Stimulated activated naive CD8-positive, alpha-beta T cell treated with anti-CD3 and anti-CD28 coated beads, Interleukin-15, Interleukin-2, amounts not matched to agents 100 U/mL and 50 U/mL, for 24 hours (primary cell): ENCODE measurements around the gene KCNK4.
A peak's percentile ranks its signal among the peaks of the same experiment; 100 is the strongest.

Experiments
- ATAC-seq: fragments of 150-1000 bp; cut with Tn5 transposase; one replicate; pipeline ENCODE4 v1.10.0; 2021
- DNase-seq: peaks from one replicate; pipeline ENCODE4 v3.0.0; 2021

Gene KCNK4

DNA sequence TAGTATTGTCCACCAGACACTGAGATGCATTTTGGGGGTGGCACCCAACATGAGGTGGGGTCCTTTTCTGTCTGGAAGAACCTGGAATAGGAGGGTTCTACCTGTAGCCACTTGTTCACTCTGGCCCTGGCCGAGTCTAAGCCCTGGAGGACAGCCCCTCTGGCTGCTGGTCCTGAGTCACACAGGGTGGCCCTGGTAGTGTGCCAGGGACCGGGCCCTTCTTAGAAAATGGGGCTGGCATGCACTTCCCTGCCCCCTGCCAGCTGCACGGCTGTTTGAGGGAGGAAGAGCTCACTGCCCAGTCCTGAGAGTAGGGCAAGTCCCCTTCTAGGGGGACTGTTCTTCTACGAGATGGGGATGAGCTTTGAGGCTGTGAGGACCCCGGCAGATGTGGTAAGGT, 37.6 kb upstream of the KCNK4 start:
- ATAC-seq = no peak
- no peak for DNase-seq

DNA sequence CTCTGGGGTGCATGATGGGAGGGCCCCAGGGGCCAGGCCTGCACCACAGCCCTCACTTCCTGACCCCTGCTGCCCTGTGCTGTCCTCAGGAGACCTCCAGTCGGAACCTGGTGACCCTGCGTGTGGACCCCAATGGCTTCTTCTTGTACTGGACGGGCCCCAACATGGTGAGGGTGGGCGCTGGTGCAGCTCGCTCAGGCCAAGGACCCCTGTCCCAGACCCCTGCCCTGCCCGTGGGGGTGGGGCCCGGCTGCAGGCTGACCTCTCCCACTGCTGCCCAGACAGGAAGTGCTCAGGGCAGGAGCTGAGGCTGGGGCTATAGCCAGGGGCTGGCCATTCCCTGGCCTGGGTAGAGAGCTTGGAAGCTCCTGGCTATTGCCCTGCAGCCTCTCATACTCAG, 36.8 kb upstream of the KCNK4 start:
- no peak for ATAC-seq
- no peak for DNase-seq

DNA sequence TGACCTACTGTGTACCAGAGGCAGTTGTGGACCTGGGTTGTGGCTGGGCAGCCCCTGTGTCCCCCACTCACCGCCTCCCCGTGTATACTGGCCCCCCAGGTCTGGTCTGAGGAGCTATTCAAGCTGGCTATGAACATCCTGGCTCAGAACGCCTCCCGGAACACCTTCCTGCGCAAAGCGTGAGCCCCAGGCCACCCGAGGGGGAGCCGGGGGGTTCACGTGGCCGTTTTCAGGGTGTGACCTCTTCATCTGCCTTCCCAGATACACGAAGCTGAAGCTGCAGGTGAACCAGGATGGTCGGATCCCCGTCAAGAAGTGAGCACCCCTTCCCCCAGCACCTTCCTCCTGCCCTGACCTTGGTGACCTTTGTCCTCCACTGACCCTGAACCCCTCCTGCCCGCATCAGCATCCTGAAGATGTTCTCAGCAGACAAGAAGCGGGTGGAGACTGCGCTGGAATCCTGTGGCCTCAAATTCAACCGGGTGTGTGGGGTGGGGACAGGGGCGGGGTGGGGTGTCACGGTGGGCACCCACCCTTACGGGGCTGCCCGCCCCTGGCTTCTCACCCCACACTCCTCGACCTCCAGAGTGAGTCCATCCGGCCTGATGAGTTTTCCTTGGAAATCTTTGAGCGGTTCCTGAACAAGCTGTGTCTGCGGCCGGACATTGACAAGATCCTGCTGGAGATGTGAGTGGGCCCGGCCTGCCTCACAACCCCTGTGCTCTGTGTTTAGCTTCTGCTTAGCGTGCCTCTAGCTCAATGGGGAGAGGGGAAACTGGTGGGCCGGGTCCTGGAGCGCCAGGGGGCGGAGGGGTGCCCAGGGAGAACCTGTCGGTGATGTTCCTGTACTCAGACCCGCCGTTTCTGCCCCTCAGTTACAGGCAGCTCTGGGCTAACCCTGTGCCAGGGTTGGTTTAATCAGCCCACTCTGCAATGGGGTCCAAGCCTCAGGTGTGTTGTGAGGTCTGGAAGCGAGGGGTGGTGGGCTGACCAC, 35.7 kb upstream of the KCNK4 start:
- DNase-seq = no peak
- no peak for ATAC-seq

DNA sequence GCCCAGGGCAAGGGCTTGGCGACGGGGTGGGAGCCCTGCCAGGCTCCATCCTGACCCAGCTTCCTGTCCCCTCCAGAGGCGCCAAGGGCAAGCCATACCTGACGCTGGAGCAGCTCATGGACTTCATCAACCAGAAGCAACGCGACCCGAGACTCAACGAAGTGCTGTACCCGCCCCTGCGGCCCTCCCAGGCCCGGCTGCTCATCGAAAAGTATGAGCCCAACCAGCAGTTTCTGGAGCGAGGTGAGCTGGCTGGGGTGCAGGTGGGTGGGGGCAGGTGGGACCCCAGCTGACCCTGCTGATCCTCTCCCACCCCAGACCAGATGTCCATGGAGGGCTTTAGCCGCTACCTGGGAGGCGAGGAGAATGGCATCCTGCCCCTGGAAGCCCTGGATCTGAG, 34.8 kb upstream of the KCNK4 start:
- no peak for DNase-seq
- no peak for ATAC-seq

DNA sequence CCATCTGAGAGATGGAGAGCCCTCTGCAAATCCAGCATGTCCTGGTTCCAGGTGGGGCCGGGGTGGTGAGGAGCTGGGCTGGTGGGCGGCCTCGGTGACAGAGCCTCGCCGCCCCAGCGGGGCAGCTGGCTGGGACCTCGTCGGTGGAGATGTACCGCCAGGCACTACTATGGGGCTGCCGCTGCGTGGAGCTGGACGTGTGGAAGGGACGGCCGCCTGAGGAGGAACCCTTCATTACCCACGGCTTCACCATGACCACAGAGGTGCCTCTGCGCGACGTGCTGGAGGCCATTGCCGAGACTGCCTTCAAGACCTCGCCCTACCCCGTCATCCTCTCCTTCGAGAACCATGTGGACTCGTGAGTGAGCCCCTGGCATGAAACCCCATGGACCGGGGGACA, 32.7 kb upstream of the KCNK4 start:
- DNase-seq = no peak
- no peak for ATAC-seq

DNA sequence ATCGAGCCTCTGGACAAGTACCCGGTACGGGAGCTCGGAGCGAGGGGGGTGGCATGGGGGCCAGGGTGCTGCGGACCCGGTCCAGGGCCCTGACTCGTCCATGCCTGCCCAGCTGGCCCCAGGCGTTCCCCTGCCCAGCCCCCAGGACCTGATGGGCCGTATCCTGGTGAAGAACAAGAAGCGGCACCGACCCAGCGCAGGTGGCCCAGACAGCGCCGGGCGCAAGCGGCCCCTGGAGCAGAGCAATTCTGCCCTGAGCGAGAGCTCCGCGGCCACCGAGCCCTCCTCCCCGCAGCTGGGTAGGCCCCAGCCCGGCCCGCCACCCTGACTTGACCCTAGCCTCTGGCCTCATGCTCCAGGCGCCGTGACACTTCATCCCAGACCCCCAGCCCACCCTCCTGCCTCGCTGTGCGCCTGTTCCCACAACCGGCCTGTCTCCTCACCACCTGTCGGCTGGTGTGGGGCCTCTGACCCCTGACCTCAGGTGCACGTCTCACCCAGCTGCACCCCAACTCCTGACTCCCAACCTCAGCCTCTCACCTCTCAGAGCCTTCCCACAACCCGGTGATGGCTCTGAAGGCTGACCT, 32.1 kb upstream of the KCNK4 start:
- ATAC-seq (no peak), DNase-seq (no peak)

DNA sequence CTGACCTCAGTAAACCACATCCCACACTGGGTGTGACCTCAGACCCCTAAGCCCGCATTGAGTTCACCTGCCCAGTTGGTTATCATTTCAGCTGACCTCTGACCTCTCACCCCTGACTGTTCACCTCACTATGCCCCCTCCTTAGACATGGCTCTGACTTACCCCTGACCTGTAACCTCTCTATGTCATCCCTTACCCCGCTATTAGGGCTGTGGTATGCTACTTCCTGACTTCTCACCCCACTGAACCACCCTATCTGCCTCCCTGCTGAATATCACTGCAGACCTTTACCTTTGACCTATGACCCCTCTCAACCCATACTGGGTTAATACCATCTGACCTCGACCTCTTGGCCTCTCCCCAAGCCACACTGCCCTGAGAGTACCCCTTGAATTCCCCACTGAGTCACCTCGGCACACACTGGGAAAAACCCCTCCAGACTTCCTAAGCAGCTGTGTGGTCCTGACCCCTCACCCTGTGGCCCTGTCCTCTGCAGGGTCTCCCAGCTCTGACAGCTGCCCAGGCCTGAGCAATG, 31.5 kb upstream of the KCNK4 start:
- ATAC-seq (peak; percentile 21), DNase-seq (no peak)

DNA sequence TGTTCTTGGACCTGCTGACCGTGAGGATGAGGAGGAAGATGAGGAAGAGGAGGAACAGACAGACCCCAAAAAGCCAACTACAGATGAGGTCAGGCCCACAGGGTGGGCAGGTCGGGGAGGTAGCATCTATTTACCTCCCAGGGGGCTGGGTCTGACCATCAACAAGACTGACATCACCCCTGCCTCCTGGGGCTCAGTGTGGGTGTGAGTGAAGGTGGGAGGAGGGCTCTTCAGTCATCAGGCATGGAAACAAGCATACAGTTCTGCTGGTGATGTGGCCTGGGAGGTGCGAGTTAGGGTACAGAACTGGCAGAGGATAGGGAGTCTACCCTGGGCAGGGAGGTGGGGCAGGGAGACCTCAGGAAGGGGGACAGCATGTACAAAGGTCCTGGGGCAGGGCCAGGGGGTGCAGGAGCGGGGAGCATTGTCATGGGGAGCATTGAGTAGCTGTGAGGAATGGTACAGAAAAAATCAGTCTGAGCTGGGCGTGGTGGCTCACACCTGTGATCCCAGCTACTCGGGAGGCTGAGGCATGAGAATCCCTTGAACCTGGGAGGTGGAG, 30.9 kb upstream of the KCNK4 start:
- DNase-seq (no peak), ATAC-seq (no peak)

DNA sequence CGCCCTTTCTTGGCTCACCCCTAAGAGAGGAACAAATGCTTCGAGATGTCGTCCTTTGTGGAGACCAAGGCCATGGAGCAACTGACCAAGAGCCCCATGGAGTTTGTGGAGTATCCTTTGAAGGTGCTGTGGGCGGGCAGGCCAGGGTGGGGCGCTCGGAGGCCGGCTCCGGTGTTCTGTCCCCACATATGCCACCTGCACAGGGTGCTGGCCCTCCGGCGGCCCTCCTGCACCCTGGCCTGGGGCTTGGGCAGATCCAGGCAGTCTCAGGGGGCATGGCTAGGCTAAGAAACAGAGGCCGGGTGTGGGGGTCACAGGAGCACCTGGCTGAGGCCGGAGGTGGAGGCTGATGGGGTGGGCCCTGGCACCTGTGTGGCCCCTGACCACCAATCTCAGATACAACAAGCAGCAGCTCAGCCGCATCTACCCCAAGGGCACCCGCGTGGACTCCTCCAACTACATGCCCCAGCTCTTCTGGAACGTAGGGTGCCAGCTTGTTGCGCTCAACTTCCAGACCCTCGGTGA, 29.5 kb upstream of the KCNK4 start:
- DNase-seq (no peak), ATAC-seq (no peak)

DNA sequence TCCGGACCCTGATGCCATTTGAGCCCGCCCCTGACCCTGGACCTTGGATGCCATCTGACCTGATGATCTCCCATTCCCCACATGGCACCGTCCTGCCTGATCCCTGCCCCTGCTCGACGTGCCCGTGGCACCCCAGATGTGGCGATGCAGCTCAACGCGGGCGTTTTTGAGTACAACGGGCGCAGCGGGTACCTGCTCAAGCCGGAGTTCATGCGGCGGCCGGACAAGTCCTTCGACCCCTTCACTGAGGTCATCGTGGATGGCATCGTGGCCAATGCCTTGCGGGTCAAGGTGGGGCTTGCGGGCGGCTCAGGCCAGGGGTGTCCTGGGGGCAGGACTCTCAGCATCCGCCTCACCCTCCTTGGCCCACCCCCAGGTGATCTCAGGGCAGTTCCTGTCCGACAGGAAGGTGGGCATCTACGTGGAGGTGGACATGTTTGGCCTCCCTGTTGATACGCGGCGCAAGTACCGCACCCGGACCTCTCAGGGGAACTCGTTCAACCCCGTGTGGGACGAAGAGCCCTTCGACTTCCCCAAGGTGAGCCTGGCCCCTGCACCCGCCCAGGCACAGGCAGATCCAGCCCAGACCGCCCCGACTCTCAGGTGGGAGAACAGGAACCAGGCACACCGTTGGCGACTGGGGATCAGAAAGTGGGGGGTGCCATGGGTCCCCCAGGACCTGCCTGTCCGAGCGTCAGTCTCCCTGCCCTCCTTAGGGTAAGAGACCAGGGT, 28.7 kb upstream of the KCNK4 start:
- DNase-seq (no peak), ATAC-seq (no peak)

DNA sequence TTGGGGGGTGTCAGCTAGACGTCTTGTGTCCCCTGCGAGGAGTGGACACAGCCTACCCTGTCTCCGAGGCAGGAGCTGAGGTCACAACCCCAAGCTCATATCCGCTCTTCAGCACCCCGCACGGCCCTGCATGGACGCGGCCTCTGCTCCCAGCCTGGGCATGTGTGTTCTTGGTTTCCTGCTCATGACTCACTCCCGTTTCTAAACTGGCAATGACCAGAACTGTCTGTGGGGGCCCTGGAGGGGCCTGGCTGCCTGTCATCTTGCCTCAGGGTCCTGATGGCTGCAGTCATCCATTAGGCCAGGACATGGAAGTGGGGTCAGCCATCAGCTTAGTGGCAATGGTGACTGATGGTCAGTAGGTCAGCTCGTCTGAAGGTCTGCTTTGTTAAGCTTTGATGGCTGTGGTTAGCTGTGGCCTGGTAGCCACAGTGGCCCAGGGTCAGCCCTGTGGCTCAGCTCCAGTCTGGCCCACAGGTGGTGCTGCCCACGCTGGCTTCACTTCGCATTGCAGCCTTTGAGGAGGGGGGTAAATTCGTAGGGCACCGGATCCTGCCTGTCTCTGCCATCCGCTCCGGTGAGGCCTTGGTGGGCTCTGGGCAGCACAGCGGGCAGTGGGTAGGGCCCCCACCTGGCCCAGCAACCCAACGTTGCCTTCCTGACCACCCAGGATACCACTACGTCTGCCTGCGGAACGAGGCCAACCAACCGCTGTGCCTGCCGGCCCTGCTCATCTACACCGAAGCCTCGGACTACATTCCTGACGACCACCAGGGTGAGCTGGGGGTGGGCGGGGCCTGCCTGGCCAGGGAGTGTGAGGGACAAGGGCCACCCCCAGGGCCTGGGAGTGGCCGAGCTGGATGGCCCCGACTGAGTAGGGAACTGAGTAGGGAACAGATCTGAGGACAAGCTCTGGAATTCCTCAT, 27.8 kb upstream of the KCNK4 start:
- ATAC-seq = no peak
- no peak for DNase-seq

DNA sequence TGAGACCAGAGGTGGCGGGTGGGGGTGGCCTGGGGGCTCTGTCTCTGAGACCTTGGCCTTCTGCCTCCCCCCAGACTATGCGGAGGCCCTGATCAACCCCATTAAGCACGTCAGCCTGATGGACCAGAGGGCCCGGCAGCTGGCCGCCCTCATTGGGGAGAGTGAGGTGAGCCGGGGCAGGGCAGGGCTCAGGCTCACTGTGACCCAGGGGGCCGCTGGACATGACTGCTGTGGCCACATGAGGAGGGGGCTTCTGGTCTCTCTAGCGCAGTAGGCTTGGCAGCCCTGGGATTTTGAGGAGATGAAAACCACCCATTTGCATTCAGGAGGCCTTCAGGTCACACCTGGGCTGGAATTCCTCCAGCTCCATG, 27.2 kb upstream of the KCNK4 start:
- no peak for ATAC-seq
- DNase-seq = no peak

DNA sequence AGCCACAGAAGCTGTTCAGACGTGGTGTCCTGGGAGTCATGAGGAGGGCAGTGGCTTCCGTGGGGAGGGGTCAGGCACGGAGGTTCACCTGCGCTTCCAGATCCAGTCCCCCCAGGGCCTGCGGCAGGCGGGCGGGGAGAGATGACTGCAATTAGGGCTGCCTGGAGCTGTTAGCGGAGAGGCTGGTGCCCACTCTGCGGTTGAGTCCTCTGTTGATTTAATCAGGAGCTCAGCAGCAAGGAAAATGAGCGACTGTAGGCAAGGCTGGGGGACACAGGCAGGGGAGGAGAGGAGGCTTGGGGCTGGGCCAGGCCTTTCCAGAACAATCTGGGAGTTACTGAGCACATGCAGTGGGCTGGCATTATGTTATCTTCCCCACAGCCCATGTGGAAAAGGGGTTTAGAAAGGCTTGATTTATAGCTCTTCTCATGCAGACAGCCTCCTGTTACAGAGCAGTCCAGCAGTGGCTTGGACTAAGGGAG, 26.7 kb upstream of the KCNK4 start:
- ATAC-seq = no peak
- no peak for DNase-seq

DNA sequence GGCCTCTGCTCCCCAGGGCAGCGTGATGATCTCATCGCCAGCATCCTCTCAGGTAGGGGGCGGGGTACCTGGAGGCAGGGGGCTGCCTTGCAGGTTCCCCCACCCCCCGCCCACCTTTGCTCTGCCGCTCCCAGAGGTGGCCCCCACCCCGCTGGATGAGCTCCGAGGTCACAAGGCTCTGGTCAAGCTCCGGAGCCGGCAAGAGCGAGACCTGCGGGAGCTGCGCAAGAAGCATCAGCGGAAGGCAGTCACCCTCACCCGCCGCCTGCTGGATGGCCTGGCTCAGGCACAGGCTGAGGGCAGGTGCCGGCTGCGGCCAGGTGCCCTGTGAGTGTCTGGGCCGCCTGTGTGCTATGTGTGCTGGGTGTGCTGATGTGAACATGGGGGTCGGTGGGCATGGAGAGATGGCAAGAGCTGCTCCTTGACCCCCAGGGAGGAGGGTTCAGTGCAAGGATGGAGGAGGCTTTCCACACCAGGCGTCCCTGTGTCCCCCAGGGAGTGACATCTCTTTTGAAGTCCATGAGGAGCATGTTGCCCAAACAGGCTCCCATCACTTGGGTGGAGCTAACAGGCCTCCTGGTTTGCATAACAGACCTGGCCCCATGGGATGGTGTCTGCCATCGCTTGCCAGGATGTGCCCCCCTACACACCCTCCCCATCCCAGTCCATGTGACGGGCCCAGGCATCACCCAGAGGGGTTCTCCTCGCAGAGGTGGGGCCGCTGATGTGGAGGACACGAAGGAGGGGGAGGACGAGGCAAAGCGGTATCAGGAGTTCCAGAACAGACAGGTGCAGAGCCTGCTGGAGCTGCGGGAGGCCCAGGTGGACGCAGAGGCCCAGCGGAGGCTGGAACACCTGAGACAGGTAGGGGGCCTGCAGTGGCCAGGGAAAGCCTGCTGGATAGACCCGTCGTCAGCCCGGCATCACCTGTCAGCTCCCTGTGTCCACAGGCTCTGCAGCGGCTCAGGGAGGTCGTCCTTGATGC, 25.6 kb upstream of the KCNK4 start:
- DNase-seq (no peak), ATAC-seq (no peak)

DNA sequence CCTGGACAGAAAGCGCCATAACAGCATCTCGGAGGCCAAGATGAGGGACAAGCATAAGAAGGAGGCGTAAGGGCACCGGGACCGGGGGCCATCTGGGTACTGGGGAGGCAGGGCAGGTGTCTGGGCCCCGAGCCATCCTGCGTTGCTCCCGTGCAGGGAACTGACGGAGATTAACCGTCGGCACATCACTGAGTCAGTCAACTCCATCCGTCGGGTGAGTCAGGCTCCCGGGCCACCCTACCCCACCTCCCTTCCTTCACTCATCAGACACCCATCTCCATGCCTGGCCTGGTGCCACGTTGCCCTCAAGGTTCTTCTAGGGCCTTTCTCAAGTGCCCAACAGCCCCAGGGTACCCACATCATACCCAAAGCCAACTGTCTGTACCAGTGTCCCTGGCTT, 24.8 kb upstream of the KCNK4 start:
- ATAC-seq (no peak), DNase-seq (no peak)

DNA sequence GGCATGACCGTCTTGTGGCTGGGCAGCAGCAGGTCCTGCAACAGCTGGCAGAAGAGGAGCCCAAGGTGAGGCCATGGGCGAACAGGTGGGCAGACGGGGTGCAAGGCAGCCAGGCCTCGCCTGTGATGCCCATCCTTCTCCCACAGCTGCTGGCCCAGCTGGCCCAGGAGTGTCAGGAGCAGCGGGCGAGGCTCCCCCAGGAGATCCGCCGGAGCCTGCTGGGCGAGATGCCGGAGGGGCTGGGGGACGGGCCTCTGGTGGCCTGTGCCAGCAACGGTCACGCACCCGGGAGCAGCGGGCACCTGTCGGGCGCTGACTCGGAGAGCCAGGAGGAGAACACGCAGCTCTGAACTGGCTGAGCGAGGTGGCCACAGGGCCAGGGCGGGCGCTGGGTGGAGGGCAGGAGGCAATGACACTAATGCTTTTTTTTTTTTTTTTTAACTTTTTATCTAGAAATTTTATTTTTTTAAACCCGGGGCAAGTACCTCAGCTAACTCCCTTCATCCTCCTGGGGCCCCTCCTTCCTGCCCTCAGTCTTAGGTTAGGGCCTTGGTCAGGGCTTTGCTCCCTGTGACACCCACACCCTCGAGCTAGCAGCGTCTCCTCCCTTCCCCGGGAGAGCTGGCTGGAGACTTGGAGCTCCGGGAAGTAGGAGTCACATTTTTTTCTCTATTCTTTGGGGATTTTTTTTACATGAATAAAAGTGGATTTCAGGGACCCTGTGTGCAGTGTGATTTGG, 23.7 kb upstream of the KCNK4 start:
- ATAC-seq (no peak), DNase-seq (no peak)

DNA sequence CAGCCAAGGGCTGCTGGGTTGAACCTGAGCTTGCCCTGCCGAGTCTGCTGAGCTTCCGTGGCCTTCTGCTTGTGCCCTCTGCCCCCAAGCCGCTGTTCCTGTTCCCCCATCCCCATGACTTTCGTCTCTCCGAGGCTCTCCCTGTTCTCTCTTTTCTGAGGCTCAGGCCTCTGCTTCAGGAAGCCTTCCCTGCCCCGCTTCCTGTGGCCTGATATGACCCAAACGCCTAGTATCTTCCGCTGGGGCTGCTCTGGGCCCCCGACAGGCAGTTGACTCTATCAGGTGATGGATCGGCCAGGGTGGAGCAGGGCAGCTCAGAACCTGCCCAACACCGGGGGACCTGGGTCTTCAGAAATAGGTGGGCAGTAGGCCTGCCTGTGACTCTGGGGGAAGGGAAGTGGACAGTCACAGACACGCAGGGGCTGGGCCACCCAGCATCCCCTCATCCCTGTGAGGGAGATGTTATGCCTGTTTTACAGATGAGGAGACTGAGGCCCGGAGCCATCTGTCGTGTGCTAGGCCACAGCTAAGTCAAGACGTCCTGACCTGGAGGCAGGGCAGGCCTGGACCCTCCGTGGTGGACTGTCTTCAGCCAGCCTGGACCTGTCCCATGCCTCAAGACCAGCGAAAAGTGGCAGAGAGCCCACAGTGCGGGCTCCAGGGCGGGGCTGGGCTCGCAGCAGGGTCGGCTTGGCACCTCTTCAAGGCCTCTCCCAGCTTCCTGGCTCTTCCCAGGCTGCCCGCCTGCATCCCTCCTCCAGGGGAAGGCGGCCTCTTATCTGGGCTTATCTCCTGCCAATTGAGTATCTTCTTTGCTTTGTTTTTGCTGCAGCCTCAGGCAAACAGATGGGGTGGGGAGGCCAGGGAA, 22.8 kb upstream of the KCNK4 start:
- DNase-seq = no peak
- no peak for ATAC-seq

DNA sequence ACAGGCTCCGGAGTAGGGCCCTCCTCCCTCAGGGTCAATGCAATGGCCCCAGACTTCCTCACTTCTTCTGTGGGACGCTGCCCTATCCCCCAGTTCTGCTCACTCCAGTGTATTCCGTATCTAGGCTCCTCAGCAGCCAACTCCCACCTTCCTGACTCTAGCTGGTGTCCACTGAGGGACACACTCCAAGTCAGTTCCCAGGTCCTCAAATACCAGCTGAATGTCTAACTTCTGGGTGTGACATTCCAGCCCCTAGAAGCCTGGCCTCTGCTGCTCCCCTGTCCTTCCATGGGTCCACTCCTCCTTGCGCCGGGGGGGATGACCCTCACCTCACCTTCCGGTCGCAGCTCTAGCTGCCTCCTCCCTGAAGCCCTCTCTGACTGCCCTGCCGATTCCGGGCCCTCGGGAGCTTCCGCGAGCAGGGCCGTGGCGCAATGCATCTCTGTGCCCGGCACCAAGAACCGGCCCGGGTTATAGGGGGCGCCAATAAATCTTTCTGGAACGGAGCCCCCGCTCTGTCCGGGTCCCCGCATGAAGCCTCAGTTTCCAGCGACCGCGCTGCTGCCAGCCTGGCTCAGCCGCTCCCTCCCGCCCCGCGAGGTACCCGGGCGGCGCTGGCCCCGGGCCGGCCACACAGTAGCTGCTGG, 22.1 kb upstream of the KCNK4 start:
- peak; percentile 61 for DNase-seq
- ATAC-seq = peak; percentile 1
